Effector CD8-positive, alpha-beta T cell (primary cell): Measurements from ENCODE around the gene PAXIP1.
"Not testable (repeated sequence)": the region's sequence is repeated elsewhere in the genome, so short reads cannot be mapped to it uniquely, and the experiment has no call there.

Experiments used
- DNase-seq: peaks from one replicate; lab custom pipeline; 2025; lab: John Stamatoyannopoulos, UW

The PAXIP1 gene

DNA sequence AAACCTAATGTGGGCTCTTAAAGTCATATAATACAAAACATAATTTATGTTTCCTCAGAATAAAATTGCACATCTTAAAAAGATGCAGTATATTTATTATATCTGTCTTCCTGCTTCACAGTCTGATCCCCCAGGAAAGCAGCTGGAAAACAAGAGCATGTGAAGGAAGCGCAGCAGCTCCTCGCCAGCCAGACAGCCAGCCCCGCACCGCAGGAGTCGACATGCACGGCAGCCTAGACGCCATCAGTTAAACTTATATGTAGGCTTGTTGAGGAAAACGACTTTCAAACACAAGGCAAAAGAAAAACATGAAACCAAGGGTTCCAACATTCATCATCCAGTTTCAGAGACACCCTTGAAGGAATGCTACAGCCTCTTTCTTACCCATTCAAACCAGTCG lies 59.0 kb downstream of the PAXIP1 start:
- no peak for DNase-seq

DNA sequence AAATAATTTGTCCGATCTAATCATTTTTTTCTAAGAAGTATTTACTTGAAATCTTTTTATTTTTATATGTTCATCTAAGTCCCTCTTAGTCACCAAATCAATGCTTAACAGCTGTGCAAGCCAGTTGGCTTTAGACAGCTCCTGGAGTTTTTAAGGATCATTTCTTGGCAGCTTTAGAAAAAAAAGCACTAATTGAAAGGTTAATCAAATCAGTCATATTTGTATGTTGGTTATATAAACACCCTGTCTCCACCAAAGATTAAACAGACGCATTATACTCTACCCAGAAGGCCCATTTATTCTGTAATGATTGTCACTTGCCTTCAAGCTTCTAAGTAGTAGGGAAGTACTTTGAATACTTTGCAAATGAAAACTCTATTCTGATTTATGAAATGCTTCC lies 60.2 kb downstream of the PAXIP1 start:
- no peak for DNase-seq

DNA sequence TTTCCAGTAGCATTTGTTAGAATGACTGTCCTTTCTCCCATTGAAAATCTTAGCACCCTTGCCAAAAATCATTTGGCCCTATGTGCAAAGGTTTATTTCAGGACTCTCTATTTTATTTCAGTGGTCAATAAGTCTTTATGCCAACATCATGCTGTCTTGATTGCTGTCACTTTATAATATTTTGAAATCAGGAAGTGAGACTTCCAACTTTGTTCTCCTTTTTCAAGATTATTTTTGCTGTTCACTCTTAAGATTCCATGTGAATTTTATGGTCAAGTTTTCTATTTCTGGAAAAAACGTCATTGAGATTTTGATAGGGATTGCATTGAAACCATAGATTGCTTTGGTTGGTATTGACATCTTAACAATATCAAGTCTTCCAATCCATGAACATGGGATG lies 65.1 kb downstream of the PAXIP1 start:
- DNase-seq: no peak

DNA sequence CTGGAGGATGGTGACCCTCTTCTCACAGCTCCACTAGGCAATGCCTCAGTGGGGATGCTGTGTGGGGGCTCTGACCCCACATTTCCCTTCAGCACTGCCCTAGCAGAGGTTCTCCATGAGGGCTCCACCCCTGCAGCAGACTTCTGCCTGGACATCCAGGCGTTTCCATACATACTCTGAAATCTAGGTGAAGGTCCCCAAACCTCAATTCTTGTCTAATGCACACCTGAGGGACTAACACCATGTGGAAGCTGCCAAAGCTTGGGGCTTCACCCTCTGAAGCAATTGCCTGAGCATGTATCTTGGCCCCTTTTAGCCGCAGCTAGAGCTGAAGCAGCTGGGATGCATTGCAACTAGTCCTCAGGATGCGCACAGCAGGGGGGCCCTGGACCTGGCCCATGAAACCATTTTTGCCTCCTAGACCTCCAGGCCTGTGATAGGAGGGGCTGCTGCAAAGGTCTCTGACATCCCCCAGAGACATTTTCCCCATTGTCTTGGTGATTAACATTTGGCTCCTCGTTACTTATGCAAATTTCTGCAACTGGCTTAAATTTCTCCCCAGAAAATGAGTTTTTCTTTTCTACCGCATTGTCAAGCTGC lies 68.5 kb downstream of the PAXIP1 start:
- DNase-seq: not testable (repeated sequence)

DNA sequence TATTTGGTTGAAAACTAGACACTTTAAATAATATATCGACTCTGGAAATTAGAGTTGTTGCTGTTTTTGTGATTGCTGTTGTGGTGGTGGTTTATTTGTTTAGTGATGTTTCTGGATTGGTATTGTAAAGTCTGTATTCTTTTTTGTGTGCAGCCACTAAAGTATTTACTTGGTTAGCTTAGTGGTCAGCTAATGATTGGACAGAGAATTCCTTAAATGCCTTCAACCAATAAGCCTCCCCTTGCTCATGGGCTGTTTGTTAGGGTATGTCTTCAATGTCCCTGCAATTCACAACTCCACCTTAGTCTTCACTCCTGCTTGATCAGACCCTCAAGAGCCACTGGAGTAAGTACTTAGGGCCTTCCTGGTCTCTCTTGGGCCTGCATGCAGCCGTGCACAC lies 71.0 kb downstream of the PAXIP1 start:
- no peak for DNase-seq

DNA sequence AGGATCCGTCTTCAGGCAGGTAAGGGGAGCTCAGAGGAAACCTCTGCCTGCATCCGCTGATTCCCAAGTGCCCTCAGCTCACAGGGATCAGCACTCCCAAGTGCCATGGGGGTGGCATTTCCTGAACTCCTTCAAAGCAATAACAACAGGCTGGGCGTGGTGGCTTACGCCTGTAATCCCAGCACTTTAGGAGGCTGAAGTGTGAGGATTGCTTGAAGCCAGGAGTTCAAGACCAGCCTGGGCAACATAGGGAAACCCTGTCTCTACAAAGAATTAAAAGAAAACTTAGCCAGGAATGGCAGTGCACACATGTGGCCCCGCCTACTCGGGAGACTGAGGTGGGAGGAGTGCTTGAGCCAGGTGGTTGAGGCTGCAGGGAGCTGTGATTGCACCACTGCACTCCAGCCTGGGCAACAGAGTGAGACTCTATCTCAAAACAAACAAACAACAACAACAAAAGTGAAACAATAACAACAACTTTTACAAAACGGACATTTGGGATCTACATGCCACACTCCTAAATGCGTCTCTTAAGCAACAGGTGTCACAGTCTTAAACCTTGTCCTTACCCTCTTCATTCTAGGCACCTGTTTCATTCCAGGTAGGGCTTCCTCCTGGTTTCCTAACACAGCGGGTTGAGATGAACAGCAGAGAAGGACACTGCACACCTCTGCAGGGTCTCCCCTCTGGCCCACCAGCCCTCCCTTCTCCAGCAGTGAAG lies 73.8 kb downstream of the PAXIP1 start:
- DNase-seq: no peak

DNA sequence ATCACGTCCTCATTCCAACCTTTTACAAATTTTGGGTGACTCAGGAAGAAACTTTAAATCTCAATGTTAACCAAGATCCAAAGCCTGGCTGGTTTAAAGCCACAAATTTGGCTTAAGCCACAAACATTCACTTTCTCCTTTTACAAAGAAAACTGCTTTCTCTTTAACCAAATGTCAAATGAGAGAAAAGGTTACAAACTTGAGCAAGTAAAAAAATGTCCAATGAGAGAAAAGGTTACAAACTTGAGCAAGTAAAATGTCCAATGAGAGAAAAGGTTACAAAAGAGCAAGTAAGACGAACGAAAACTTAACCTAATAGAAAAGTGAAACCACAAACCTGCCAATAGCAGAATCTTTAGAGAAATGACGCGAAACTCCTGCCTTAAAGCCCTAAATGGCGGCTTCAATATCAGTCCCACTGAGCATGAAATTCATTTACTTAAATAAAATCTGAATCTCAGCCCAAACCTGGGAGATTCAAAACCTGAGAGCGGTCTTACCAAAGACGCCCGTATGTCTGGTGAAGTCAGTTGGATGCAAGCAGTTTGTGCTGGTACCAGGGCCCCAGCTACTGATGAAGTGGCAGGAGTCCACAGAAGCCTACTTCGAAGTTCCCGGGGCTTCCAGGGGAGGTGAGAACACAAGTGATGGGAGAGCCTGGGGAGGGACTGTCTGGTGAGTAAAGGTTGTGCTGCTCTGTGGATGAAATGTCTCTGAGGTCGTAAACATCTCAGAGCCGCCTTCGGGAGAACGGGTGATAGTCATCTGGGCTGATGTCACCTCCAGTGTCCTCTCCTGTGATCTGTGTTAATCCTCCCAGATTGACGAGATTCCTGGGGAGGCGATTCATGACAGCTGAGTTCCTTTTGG lies 74.6 kb downstream of the PAXIP1 start:
- no peak for DNase-seq

DNA sequence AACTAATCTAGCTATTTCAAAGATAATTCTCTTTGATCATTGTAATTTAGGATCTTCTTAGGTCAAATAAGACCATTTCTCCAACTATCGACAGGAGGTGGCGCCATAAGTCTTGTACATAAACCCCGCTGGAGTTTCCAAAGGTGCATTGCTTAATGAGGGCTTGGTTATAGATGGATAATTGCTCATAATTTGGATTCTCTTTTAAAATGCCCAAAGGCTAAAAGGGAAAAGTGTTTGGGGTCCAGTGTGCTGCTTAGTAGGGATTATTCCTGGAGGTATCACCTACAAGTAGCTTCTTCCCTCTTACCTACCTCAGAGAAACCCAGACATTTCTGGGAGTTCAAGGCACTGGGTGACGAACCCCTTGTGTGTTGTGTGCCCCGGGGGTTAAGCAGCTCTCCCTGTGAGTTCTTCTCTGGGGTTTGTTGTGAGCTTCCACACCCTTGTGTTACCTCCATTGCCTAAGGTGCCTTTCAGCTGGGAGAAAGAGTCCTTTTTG lies 75.2 kb downstream of the PAXIP1 start:
- DNase-seq: peak; percentile 60

DNA sequence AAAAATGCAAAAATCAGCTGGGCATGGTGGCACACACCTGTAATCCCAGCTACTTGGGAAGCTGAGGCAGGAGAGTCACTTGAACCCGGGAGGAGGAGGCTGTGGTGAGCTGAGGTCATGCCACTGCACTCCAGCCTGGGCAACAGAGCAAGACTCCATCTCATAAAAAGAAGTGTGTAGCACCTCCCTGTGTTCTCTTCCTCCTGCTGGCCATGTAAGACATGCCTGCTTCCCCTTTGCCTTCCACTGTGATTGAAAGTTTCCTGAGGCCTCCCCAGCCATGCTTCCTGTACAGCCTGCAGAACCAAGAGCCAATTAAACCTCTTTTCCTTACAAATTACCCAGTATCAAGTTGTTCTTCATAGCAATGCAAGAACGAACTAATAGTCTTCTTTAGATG lies 80.5 kb downstream of the PAXIP1 start:
- not testable (repeated sequence) for DNase-seq

DNA sequence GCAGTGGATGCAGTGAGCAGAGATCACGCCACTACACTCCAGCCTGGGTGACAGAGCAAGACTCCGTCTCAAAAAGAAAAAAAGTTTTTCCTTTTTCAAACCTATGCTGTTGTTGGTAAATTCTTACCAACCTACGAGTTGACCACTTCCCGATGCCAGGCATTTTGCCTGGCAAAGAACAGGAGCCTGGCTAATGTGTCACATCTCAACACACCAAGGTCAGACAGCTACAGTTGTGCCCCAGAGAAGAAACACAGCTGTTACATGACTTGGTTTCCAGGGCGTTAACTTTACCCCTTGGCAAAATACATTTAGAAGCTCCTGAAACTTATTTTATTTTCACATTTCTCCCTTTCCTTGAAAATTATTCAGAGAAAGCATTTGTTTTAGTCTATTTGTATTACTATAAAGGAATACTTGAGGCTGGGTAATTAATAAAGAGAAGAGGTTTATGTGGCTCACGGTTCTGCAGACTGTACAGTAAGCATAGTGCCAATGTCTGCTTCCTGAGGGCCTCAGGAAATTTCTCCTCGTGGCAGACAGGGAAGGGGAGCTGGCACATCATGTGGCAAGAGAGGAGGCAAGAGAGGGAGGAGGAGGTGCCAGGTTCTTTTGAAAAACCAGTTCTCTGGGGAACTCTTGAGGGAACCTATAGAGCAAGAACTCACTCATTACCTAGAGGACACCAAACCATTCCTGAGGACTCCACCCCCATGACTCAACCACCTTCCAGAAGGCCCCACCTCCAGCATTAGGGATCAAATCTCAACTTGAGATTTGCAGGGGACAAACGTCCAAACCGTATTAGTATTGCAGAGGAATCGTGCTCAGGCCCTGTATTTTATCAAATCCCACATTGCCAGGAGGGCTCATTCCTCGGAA lies 83.3 kb downstream of the PAXIP1 start:
- no peak for DNase-seq

DNA sequence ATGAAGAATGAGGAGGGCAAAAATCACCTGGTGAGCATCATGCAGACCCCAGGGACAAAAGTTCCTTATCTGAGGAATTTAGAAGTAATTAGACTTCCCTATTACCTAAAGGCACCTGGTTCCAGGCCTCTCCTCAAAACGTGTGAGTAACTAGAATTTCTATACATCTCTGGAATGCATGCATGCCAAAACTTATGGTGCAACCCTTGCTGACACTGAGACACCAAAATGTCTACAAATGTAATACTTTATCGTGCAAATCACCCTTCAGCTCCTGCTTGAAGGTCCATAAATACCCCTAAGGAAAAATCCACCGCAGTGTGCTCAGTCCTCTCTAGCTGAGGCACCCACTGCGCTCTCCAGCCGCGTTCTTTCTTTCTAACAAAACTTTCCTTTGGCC lies 84.2 kb downstream of the PAXIP1 start:
- DNase-seq: no peak

DNA sequence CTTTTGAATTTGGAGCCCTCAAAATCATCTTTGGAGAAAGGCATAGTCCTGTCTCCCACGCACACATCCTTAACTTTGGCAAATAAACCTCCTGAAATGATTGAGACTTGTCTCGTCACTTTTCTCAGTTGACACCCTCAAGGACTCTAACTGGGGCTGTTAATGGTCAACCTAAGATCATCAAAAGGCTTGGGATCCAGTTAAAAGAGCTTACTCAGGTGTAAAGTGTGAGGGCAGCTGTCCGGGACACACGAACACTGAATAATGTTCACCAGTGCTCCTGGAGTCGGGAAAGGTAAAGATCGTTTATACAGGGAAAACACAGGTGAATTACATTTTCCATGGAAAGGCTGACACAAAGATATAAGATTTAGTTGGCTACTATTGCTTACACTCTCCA lies 84.7 kb downstream of the PAXIP1 start:
- no peak for DNase-seq

DNA sequence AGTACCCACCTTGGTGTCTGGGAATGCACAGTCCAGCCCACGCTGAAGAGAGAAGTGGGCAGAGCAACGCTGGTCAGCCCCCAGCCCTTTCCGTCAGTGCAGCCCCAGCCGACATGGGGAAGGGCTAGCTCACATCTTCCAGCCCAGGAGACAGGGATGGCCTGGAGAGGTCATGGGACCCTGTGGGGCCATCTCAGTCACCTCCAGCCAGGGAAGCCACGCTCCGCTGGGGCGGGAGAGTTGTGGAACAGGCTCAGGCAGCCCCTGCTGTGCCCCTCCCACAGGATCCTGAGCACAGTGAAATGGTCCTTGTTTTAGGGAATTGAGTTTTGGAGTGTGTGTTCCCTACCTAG lies 85.1 kb downstream of the PAXIP1 start:
- no peak for DNase-seq

DNA sequence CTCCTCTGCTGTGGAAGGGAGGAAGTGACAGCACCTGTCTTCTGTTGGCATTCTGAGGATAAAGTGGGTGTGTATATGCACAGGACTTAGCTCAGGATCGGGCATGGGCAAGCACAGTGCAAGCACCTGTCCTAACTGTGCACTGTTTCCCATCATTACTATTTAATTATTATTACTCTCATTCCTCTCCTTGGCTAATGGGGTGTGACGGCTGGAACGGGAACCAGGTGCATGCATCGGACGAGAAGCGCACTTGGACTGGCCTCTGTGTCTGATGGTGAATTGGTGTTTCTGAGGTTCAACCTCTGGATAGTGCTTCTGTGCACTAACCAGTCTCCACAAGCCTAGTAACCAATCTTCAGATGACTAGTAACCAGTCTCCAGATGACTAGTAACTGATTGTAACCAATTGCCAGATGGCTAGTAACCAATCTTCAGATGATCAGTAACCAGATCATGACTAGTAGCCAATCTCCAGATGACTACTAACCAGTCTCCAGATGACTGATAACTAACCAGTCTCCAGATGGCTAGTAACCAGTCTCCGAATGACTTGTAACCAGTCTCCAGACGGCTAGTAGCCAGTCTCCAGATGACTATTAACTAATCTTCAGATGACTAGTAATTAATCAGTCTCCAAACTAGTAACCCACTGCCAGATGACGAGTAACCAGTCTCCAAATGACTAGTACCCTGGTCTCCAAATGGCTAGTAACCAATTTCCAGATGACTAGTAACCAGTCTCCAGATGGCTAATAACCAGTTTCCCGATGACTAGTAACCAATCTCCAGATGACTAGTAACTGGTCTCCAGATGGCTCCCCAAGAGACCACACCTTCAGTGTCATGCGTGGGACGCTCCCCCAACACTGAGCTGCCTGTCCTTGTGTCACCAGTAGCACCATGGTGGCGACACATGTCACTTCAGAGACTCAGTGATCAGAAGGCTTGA lies 85.8 kb downstream of the PAXIP1 start:
- no peak for DNase-seq

DNA sequence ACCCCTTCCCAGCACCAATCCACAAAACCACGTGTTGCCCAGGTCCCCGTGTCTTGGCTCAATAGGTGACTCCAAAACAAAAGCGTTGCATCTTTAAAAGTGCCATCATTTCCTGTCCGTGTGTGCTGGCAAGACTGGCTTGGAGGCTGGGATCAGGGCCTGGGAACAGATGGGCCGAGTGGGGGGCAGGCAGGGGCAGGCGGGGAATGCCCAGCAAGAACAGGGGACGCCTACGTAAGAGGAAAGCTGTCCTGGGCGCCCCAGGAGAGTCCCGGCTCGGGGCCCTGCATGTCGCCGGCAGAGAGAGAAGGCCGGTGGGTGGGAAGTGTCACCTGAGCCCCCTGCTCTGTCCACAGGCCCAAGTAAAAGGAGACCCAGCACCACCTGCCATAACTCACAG lies 86.5 kb downstream of the PAXIP1 start:
- no peak for DNase-seq

DNA sequence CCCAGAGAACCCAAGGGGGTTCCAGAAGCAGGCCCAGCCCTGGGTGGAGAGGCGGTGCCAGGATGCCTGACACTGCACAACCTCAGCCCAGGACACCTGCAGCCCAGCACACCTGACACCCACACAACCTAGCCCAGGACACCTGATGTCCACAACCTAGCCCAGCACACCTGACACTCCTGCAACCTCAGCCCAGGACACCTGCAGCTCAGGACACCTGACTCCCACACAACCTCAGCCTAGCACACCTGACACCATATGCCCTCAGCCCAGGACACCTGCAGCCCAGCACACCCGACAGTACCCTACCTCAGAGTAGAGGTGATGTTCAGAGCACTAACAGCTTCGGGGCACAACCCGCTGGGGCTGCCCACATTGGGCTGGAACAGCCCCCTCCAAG lies 87.3 kb downstream of the PAXIP1 start:
- no peak for DNase-seq

DNA sequence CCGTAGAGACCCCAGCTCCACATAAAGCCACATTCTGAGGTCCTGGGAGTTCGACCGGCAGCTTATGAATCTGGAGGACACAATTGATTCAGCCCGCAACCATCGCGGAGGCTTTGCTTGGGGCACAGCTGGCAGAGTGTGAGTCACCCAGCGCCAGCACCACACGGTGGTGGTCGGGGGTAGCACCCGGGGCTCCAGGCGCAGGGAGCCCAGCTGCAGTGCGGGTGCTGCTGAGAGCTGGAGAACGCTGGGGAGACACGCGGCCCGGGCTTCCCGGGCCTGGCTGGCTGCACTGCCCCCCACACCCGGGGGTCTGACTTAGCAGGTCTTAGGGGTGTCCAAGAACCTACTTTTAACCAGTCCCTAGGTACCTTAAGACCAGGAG lies 87.9 kb downstream of the PAXIP1 start:
- no peak for DNase-seq

DNA sequence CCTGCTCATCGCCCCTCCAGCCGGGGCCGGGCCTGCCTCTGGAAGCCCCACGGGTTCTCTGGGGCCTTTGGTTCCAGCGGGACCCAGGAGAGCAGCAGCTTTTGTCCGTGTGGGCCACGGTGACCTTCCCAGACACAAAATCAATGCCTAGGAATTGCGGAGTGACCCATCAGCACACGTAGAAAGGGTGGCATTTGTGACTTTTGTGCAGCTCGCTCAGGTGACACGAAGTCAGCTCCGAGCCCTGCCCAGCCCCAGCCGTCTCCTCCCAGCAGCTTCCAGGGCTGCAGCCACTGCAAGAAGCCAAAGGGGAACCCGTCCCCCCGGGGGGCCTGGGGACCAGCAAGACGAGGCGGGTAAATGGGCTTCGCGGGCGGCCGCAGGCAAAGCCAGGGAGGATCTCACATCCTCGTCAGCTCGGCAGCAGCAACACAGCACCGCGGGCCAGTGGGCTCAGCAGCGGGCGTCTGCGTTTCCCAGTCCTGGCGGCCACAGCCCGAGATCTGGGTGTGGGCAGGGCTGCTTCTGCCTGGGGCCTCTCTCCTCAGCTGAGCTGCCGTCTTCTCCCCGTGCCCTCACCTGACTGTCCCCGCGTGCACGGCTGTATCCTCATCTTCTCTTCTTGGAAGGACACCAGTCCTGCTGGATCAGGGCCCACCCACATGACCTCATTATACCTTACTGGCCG lies 88.5 kb downstream of the PAXIP1 start:
- no peak for DNase-seq

DNA sequence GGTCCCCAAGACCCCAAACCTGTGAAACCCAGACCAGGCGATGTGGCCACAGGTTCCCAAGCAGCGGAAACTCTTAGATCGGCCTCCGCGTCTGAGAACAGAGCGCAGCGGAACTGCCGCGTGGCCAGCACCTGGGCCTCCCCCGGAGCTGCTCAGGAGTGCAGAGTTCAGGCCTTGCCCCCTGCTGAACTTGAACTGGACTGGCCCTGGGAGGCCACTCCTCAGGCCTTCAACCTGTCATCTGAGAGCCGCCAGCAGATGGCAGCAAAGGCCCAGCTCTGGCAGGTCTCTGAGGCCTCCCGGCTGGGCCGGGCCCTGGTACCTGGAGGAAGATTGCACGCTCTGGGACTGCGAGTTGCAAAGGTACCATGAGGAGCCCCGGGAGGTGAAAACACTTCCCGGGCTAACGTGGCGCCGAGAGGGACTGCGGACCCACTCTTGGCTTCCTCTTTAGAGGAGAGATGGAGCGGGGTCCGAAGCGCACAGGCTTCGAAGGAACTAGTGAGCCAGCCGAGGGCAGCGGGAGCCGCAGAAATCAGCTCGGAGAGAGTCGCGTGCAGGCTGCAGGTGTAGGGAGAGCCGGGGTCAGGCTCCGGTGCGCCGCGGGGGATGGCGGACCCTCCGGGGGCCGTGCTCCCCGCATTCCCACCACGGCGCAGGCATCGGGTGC lies 89.2 kb downstream of the PAXIP1 start:
- DNase-seq: peak; percentile 82
